Muscle layer of duodenum (tissue), 2 donors: Measurements from ENCODE around the gene ZNF778.

Source experiments
- H3K27ac ChIP-seq: one replicate; pipeline ENCODE4 v1.7.0; 2013; ENCODE audit warnings: mild to moderate bottlenecking, low read length
- H3K27me3 ChIP-seq: one replicate; pipeline ENCODE4 v1.7.0; 2013; ENCODE audit warnings: low read depth, mild to moderate bottlenecking, control low read depth, low read length
- H3K36me3 ChIP-seq, 2 donors: one replicate each; pipeline ENCODE4 v1.7.0; 2013; ENCODE audit warnings: low read length in 2 of 2, control low read depth in 1 of 2, mild to moderate bottlenecking in 1 of 2; ENCODE audit not compliant: insufficient read depth in 2 of 2, control insufficient read depth in 1 of 2
- H3K4me1 ChIP-seq, 2 donors: one replicate each; pipeline ENCODE4 v1.7.0; 2013; ENCODE audit warnings: low read length in 2 of 2, mild to moderate bottlenecking in 2 of 2, control low read depth in 1 of 2, moderate library complexity in 1 of 2; ENCODE audit not compliant: insufficient read depth in 2 of 2, control insufficient read depth in 1 of 2
- H3K4me3 ChIP-seq, 2 donors: one replicate each; pipeline ENCODE4 v1.7.0; 2013; ENCODE audit warnings: low read length in 2 of 2, low read depth in 1 of 2, mild to moderate bottlenecking in 1 of 2
- H3K9me3 ChIP-seq, 2 donors: one replicate each; pipeline ENCODE4 v1.7.0; 2013; ENCODE audit warnings: low read length in 2 of 2, control low read depth in 1 of 2, mild to moderate bottlenecking in 1 of 2; ENCODE audit not compliant: control insufficient read depth in 1 of 2
- donor health status: healthy.

Gene ZNF778

GRCh38 chr16:89217388-89218191 is at the start of gene ZNF778:
ZNF778 (plus strand) TSS chr16:89217703; CDS start chr16:89221128, 3,425 bp downstream.
- H3K4me3 ChIP-seq: peak within 1 kb of the TSS; percentile 90 to 97
- no peaks in the 10 kb centered on the region for H3K9me3 ChIP-seq
- H3K27me3 ChIP-seq: no peaks in the 10 kb centered on the region
- peak within 1 kb of the TSS; percentile 95 for H3K27ac ChIP-seq
- peaks cover 13 to 26% of the 10 kb centered on the region in 2 donors for H3K36me3 ChIP-seq
- peaks cover 0 to 14% of the 10 kb centered on the region in 2 donors for H3K4me1 ChIP-seq

- peaks cover 9% of the 10 kb centered on the region for H3K27me3 ChIP-seq
- H3K4me1 ChIP-seq: peaks cover 0 to 20% of the 10 kb centered on the region in 2 donors
- H3K27ac ChIP-seq: no peak overlapping the region
- H3K36me3 ChIP-seq: no peaks in the 10 kb centered on the region
- H3K4me3 ChIP-seq: no peak overlapping the region
- H3K9me3 ChIP-seq: no peaks in the 10 kb centered on the region
These were observed 48.9 kb upstream of the ZNF778 start for GRCh38 chr16:89168381-89169189.

- H3K27me3 ChIP-seq: peaks cover 9% of the 10 kb centered on the region
- no peak overlapping the region for H3K4me3 ChIP-seq
- H3K27ac ChIP-seq: no peak overlapping the region
- no peaks in the 10 kb centered on the region for H3K36me3 ChIP-seq
- H3K9me3 ChIP-seq: no peaks in the 10 kb centered on the region
- H3K4me1 ChIP-seq: peaks cover 0 to 20% of the 10 kb centered on the region in 2 donors
These were observed 47.7 kb upstream of the ZNF778 start for GRCh38 chr16:89169778-89170177.

- H3K27ac ChIP-seq: no peak overlapping the region
- peaks cover 9% of the 10 kb centered on the region for H3K27me3 ChIP-seq
- no peaks in the 10 kb centered on the region for H3K9me3 ChIP-seq
- peak overlapping the region in 1 of 2 donors; percentile 21 for H3K4me3 ChIP-seq
- peaks cover 0 to 20% of the 10 kb centered on the region in 2 donors for H3K4me1 ChIP-seq
- H3K36me3 ChIP-seq: no peaks in the 10 kb centered on the region
These were observed 46.9 kb upstream of the ZNF778 start for GRCh38 chr16:89170346-89171215.

- Histone ChIP-seq H3K4me1 (peaks cover 0 to 20% of the 10 kb centered on the region in 2 donors), H3K4me3 (peak within 1 kb of the TSS; percentile 21 to 32), H3K27me3 (peaks cover 9% of the 10 kb centered on the region), H3K27ac (no peak within 1 kb of the TSS), H3K36me3 (no peaks in the 10 kb centered on the region), H3K9me3 (no peaks in the 10 kb centered on the region)
These were observed 46.0 kb upstream of the ZNF778 start, which contains the start of gene CDH15 for GRCh38 chr16:89171216-89172170. CDH15 (plus strand) TSS chr16:89171748; CDS start chr16:89171832, 84 bp downstream.

- H3K4me1 ChIP-seq: peaks cover 0 to 16% of the 10 kb centered on the region in 2 donors
- no peak overlapping the region for H3K27ac ChIP-seq
- H3K36me3 ChIP-seq: no peaks in the 10 kb centered on the region
- H3K27me3 ChIP-seq: peaks cover 9% of the 10 kb centered on the region
- H3K9me3 ChIP-seq: no peaks in the 10 kb centered on the region
- no peak overlapping the region for H3K4me3 ChIP-seq
These were observed 45.4 kb upstream of the ZNF778 start for GRCh38 chr16:89172171-89172527.

- Histone ChIP-seq H3K36me3 (no peaks in the 10 kb centered on the region), H3K4me3 (no peak overlapping the region), H3K27ac (no peak overlapping the region), H3K4me1 (peaks cover 0 to 13% of the 10 kb centered on the region in 2 donors), H3K27me3 (peaks cover 9% of the 10 kb centered on the region), H3K9me3 (no peaks in the 10 kb centered on the region)
These were observed 44.9 kb upstream of the ZNF778 start for GRCh38 chr16:89172528-89173173.

GRCh38 chr16:89173174-89173921 is 44.2 kb upstream of the ZNF778 start:
- H3K4me3 ChIP-seq: no peak overlapping the region
- H3K9me3 ChIP-seq: no peaks in the 10 kb centered on the region
- peaks cover 9% of the 10 kb centered on the region for H3K27me3 ChIP-seq
- peaks cover 0 to 13% of the 10 kb centered on the region in 2 donors for H3K4me1 ChIP-seq
- no peak overlapping the region for H3K27ac ChIP-seq
- H3K36me3 ChIP-seq: no peaks in the 10 kb centered on the region

GRCh38 chr16:89174055-89174827 is 43.3 kb upstream of the ZNF778 start:
- peaks cover 0 to 13% of the 10 kb centered on the region in 2 donors for H3K4me1 ChIP-seq
- peaks cover 4% of the 10 kb centered on the region for H3K27me3 ChIP-seq
- no peaks in the 10 kb centered on the region for H3K36me3 ChIP-seq
- no peak overlapping the region for H3K27ac ChIP-seq
- H3K4me3 ChIP-seq: no peak overlapping the region
- H3K9me3 ChIP-seq: no peaks in the 10 kb centered on the region
